ENCODE data around the gene PEPD. TPM values are rescaled to one million over a fixed set of nuclear protein-coding genes. Genes with fewer than 3 reads are reported as not detected.

The PEPD gene
- total RNA-seq, 1 donor from 2014 or later = 112 TPM

- H3K4me1 ChIP-seq = no peaks in the 10 kb centered on the region
- no peak overlapping the region for H3K4me3 ChIP-seq
- H3K27ac ChIP-seq = no peak overlapping the region
- H3K36me3 ChIP-seq = peaks cover 0 to 4% of the 10 kb centered on the region in 2 donors
- no peaks in the 10 kb centered on the region for H3K9me3 ChIP-seq
- no peaks in the 10 kb centered on the region for H3K27me3 ChIP-seq
- DNase-seq (ENCODE audit: low spot score in 2 of 2) = no peak
- intact Hi-C loops (cut with DNase I) = no loop called here
- no peak for TF ChIP-seq CTCF (IDR thresholded peaks at IDR 0.05)
These were observed 70.9 kb downstream of the PEPD start for GRCh38 chr19:33450689-33451088.

GRCh38 chr19:33449799-33450198 is 71.8 kb downstream of the PEPD start:
- no peak overlapping the region for H3K27ac ChIP-seq
- TF ChIP-seq CTCF (IDR thresholded peaks at IDR 0.05) = no peak
- no peaks in the 10 kb centered on the region for H3K4me1 ChIP-seq
- H3K27me3 ChIP-seq = no peaks in the 10 kb centered on the region
- H3K9me3 ChIP-seq = no peaks in the 10 kb centered on the region
- no peak overlapping the region for H3K4me3 ChIP-seq
- H3K36me3 ChIP-seq = peaks cover 0 to 4% of the 10 kb centered on the region in 2 donors
- DNase-seq (ENCODE audit: low spot score in 2 of 2) = no peak
- intact Hi-C loops (cut with DNase I) = no loop called here

GRCh38 chr19:33448159-33448516 is 73.5 kb downstream of the PEPD start:
- DNase-seq (ENCODE audit: low spot score in 2 of 2) = no peak
- Histone ChIP-seq H3K36me3 (peaks cover 0 to 4% of the 10 kb centered on the region in 2 donors), H3K27ac (no peak overlapping the region), H3K4me1 (no peaks in the 10 kb centered on the region), H3K4me3 (no peak overlapping the region), H3K27me3 (no peaks in the 10 kb centered on the region), H3K9me3 (no peaks in the 10 kb centered on the region)
- no peak for TF ChIP-seq CTCF (IDR thresholded peaks at IDR 0.05)
- intact Hi-C loops (cut with DNase I) = no loop called here

- Histone ChIP-seq H3K9me3 (no peaks in the 10 kb centered on the region), H3K4me1 (no peaks in the 10 kb centered on the region), H3K36me3 (peaks cover 0 to 4% of the 10 kb centered on the region in 2 donors), H3K27me3 (no peaks in the 10 kb centered on the region), H3K27ac (no peak overlapping the region), H3K4me3 (no peak overlapping the region)
- intact Hi-C loops (cut with DNase I) = no loop called here
- TF ChIP-seq CTCF (IDR thresholded peaks at IDR 0.05) = no peak
- no peak for DNase-seq (ENCODE audit: low spot score in 2 of 2)
These were observed 74.0 kb downstream of the PEPD start for GRCh38 chr19:33447336-33448158.

GRCh38 chr19:33446330-33447293 is 75.0 kb downstream of the PEPD start:
- H3K4me1 ChIP-seq = no peaks in the 10 kb centered on the region
- DNase-seq (ENCODE audit: low spot score in 2 of 2) = no peak
- H3K36me3 ChIP-seq = peaks cover 0 to 4% of the 10 kb centered on the region in 2 donors
- intact Hi-C loops (cut with DNase I) = no loop called here
- H3K27me3 ChIP-seq = no peaks in the 10 kb centered on the region
- no peak overlapping the region for H3K27ac ChIP-seq
- no peaks in the 10 kb centered on the region for H3K9me3 ChIP-seq
- no peak for TF ChIP-seq CTCF (IDR thresholded peaks at IDR 0.05)
- H3K4me3 ChIP-seq = no peak overlapping the region
